ENCODE data around the gene GPR153.

The GPR153 gene

GRCh38 chr1:6248932-6249738 lies 11.8 kb downstream of the GPR153 start:
- no peak for DNase-seq (ENCODE audit: low read depth)

- DNase-seq (ENCODE audit: low read depth) = no peak
Measured at GRCh38 chr1:6248161-6248776, 12.6 kb downstream of the GPR153 start.

- no peak for DNase-seq (ENCODE audit: low read depth)
Measured at GRCh38 chr1:6247651-6248050, 13.2 kb downstream of the GPR153 start.

- DNase-seq (ENCODE audit: low read depth) = no peak
Measured at GRCh38 chr1:6246497-6247467, 14.1 kb downstream of the GPR153 start.

GRCh38 chr1:6245869-6246496 lies 14.9 kb downstream of the GPR153 start:
- DNase-seq (ENCODE audit: low read depth) = no peak

- no peak for DNase-seq (ENCODE audit: low read depth)
Measured at GRCh38 chr1:6245086-6245868, 15.6 kb downstream of the GPR153 start.

- DNase-seq (ENCODE audit: low read depth) = no peak
Measured at GRCh38 chr1:6244401-6245049, 16.4 kb downstream of the GPR153 start.

GRCh38 chr1:6243993-6244392 lies 16.9 kb downstream of the GPR153 start, which contains the start of gene HES3:
Gene HES3 (plus strand): TSS chr1:6244179. CDS start chr1:6244366, 187 bp downstream.
- DNase-seq (ENCODE audit: low read depth) = no peak

GRCh38 chr1:6243053-6243834 lies 17.7 kb downstream of the GPR153 start:
- no peak for DNase-seq (ENCODE audit: low read depth)

- DNase-seq (ENCODE audit: low read depth) = no peak
Measured at GRCh38 chr1:6241887-6242740, 18.8 kb downstream of the GPR153 start.

GRCh38 chr1:6241107-6241886 lies 19.6 kb downstream of the GPR153 start:
- no peak for DNase-seq (ENCODE audit: low read depth)

GRCh38 chr1:6239950-6240768 lies 20.7 kb downstream of the GPR153 start:
- DNase-seq (ENCODE audit: low read depth) = peak; percentile 53

- DNase-seq (ENCODE audit: low read depth) = no peak
Measured at GRCh38 chr1:6239213-6239752, 21.6 kb downstream of the GPR153 start.

- DNase-seq (ENCODE audit: low read depth) = no peak
Measured at GRCh38 chr1:6237093-6237492, 23.8 kb downstream of the GPR153 start.

- no peak for DNase-seq (ENCODE audit: low read depth)
Measured at GRCh38 chr1:6235296-6235677, 25.6 kb downstream of the GPR153 start.

- no peak for DNase-seq (ENCODE audit: low read depth)
Measured at GRCh38 chr1:6234502-6235295, 26.2 kb downstream of the GPR153 start.

All from HS-5 (cell line).